GM13977 (cell line): Measurements from ENCODE around the gene KCTD21.

Source experiments
- DNase-seq: peaks from one replicate; pipeline ENCODE4 v3.0.0; 2012; ENCODE audit warnings: low spot score
- in situ Hi-C: fragments of 300-500 bp; cut with MboI; formaldehyde crosslinking; loops from one replicate; pipeline ENCODE4 v1.12.0; 2022; ENCODE audit warnings: low sequenced_read_pairs, low pct_unique_long_range_greater_than_20kb, mixed read lengths, inconsistent platforms; ENCODE audit not compliant: unreplicated experiment
- TF ChIP-seq, protein P1 (sequence below): IDR thresholded peaks from 2 replicates; pipeline ENCODE4 v1.5.1; 2012; ENCODE audit warnings: mild to moderate bottlenecking, control low read depth; ENCODE audit not compliant: insufficient read depth; ENCODE audit errors: extremely low read depth, missing control alignments

The KCTD21 gene

DNA sequence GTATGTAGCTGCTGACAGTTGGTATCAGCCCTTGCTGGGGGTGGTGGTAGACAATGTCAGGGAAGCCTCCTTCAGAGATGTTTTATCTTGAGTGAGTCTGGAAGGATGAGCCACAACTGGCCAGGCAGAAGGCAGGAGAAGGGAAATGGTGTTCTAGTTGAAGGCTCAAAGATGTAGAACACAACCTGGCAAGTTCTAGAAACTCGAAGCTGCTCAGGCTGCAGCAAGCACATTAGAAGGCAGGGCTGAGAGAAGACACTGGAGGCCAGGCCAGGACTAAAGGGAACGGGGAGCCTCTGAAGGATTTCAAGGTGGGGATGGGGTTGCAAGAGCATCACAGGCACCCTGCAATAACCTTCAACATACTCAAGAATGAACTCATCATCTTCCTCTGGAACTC, 40.7 kb upstream of the KCTD21 start:
- DNase-seq = no peak
- TF ChIP-seq, protein P1, sequence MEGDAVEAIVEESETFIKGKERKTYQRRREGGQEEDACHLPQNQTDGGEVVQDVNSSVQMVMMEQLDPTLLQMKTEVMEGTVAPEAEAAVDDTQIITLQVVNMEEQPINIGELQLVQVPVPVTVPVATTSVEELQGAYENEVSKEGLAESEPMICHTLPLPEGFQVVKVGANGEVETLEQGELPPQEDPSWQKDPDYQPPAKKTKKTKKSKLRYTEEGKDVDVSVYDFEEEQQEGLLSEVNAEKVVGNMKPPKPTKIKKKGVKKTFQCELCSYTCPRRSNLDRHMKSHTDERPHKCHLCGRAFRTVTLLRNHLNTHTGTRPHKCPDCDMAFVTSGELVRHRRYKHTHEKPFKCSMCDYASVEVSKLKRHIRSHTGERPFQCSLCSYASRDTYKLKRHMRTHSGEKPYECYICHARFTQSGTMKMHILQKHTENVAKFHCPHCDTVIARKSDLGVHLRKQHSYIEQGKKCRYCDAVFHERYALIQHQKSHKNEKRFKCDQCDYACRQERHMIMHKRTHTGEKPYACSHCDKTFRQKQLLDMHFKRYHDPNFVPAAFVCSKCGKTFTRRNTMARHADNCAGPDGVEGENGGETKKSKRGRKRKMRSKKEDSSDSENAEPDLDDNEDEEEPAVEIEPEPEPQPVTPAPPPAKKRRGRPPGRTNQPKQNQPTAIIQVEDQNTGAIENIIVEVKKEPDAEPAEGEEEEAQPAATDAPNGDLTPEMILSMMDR = no peak
- in situ Hi-C loops = loop anchor here (10.0 kb wide), 1 partner anchor 196 kb away; no protein-coding TSS in a partner anchor

DNA sequence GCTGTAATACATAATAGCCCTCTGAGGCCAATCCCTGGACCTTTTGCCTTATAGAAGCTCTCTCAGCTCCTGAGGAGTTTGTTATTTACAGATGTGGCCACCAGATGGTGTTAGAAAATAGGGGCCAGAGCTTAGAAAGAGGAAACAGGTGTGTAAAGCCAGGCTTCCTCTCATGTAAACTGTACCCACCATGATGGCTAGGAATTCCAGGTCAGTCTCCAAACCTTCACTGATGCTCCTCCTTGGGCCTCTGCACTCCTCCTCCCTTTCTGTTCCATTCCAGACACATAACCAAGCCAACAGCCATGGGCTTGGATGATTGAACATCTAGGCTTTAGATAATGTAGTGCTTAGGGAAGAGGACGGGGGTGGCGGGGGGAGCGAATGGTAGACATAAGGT, 40.0 kb upstream of the KCTD21 start:
- in situ Hi-C loops = loop anchor here (10.0 kb wide), 1 partner anchor 196 kb away; no protein-coding TSS in a partner anchor
- peak; percentile 68 for DNase-seq
- TF ChIP-seq, protein P1 = peak; percentile 66

DNA sequence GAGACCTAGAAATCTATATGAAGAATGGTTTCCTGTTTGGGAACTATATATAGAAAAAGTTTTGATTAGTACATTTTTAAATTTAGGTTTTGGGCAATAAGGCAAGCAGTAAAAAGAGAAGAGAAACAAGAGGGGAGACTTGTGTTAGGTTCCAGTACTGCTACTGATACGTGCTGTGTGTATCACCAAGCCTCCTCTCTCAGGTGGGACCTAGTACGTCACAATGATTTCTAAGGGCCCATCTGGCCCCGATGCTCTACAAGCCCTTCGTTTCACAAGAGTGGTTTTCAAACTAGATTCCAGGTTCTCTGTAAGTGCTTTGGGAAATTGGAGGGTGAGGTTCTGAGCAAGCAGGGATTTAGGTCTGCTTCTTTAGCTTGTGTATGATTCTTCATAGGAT, 39.5 kb upstream of the KCTD21 start:
- TF ChIP-seq, protein P1 = no peak
- peak; percentile 62 for DNase-seq
- in situ Hi-C loops = loop anchor here (10.0 kb wide), 1 partner anchor 197 kb away; no protein-coding TSS in a partner anchor

DNA sequence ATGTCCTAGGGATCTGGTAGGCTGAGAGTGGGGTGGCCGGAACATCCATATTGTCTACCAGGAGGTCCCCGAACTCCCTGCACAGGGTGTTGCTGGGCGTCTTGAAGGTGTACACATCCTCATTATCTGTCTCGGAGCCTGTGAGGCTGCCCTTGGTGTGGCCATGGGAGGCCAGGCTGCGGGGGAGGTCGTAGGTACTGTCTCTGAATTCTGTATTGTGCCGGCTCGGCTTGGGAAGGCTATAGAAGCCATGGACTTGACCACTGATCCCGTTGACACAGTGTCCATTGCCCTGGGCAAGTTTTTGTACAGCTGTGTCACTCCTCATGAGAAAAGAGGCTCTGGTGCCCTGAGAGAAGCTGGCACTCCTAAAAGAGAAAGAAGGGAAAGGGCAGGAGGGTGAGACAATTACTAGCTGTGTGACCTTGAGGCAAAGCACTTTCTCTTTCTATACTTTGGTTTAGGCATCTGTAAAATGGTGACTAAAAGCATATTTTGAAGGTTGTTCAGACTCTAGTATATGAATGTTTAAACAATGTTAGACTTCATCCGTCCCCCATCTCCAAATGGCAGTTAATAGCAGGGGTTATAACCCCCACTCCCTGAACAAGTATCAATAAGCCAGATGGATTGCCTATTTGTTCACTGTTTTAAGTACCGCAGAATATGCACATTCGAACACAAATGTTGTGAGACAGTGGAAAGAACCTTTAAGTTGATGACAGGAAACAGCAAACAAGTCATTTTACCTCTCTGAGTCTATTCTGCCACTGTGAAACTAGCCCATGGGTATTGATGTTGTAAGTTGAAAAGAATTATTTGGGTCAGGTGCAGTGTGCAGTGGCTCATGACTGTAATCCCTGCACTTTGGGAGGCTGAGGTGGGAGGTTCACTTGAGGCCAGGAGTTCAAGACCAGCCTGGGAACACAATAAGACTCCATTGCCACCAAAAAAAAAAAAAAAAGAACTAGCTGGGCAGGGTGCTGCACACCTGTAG, 38.6 kb upstream of the KCTD21 start:
- no peak for DNase-seq
- in situ Hi-C loops = loop anchor here (10.0 kb wide), 1 partner anchor 198 kb away; no protein-coding TSS in a partner anchor
- TF ChIP-seq, protein P1 = no peak

DNA sequence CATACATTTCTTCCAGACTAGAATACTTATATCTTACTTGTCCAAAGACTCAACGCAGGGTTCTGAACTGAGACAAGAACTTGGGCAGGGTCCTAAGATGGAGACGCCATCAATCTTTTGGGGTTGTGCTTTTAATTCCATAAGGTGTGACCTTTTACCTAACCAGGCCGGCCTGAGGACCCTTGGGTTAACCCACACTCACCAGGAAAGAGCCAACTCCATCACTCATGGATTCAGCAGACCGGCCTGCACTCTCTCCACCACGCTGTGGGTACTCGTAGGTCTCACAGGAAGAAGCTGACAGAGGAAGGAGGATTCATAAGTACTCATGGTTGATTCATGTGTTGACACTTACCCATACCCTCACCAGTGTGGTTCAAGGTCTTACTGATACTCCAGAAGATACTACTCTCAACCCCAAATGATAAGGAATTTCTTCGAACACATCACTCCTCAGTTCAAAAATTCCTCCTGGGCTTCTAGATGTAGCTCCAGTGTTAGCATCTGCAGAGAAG, 36.5 kb upstream of the KCTD21 start:
- TF ChIP-seq, protein P1 = no peak

DNA sequence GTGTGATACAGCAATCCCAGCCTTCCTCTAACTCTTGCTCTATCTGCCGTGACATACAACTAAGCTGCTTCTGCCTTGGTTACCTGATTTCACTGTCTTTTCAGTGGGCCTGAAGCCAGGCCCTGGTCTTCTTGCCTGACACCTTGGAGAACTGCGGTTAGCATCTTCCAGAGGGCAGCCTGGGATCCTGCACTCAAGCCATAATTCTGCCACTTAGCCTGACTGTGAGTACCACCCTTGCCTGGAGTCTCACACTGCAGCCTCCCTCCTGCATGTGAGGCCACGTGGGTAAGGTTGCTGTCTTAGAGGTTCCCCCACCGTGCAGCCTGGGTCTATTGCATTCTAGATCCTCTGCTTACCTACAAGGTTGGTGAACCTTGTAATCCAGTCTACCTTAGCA, 36.1 kb upstream of the KCTD21 start:
- TF ChIP-seq, protein P1 = no peak
- in situ Hi-C loops = loop anchor here (10.0 kb wide), 1 partner anchor 200 kb away; no protein-coding TSS in a partner anchor
- no peak for DNase-seq

More for the DNA sequence above, 36.5 kb upstream of the KCTD21 start:
- DNase-seq = no peak
- in situ Hi-C loops = loop anchor here (10.0 kb wide), 1 partner anchor 200 kb away; no protein-coding TSS in a partner anchor
